Endothelial cell of umbilical vein (primary cell): ENCODE data around the gene TMEM182. TPM values are rescaled to one million over a fixed set of nuclear protein-coding genes. Genes with fewer than 3 reads are reported as not detected.

Experiments used
- BruUV-seq: library from RNA; stranded (reverse); fragments of 400-500 nt; replicated peaks from 2 replicates; lab custom pipeline; 2021; lab: Mats Ljungman, UMichigan
- CTCF ChIA-PET: fragments of 300-600, 350-600 bp; sonication (Branson Sonifier 250); formaldehyde crosslinking; loops from one replicate; lab custom pipeline; 2021; ENCODE audit warnings: antibody characterized with exemption, inconsistent platforms; lab: Charles Lee
- POLR2A ChIA-PET: fragments of 300-600, 350-600 bp; sonication (Branson Sonifier 250); formaldehyde crosslinking; loops from one replicate; lab custom pipeline; 2021; ENCODE audit warnings: antibody characterized with exemption, inconsistent platforms; lab: Charles Lee
- DNase-seq: peaks from one replicate; pipeline ENCODE4 v3.0.0-alpha.2; 2011; ENCODE audit warnings: low read depth, low spot score
- FAIRE-seq: peaks from 2 replicates; lab custom pipeline; 2011; peaks lifted over from hg19 to GRCh38; lab: Jason Lieb, UNC
- H2AFZ ChIP-seq: 2 replicates; pipeline ENCODE4 v1.6.0; 2012; ENCODE audit warnings: low read depth, low read length, control low read depth, inconsistent platforms
- H3K27ac ChIP-seq: 2 replicates; pipeline ENCODE4 v1.5.1; 2011; ENCODE audit warnings: low read depth, mild to moderate bottlenecking, control low read depth, low read length, moderate library complexity; ENCODE audit not compliant: insufficient read depth
- H3K27me3 ChIP-seq, 2 experiments: 2 replicates each; pipeline versions ENCODE4 v1.6.0 to v1.6.1; 2011; ENCODE audit warnings: low read length in 2 of 2, mixed read lengths in 1 of 2; ENCODE audit not compliant: control insufficient read depth in 2 of 2, insufficient read depth in 2 of 2
- H3K36me3 ChIP-seq, 2 experiments: 2 replicates in 1 of 2; 3 replicates in 1 of 2; pipeline ENCODE4 v1.5.1; 2011; ENCODE audit warnings: low read length in 2 of 2, mild to moderate bottlenecking in 1 of 2, moderate library complexity in 1 of 2; ENCODE audit not compliant: control insufficient read depth in 2 of 2, insufficient read depth in 2 of 2; ENCODE audit errors: extremely low read depth in 1 of 2
- H3K4me1 ChIP-seq: 3 replicates; pipeline ENCODE4 v1.5.1; 2011; ENCODE audit warnings: mild to moderate bottlenecking, low read length; ENCODE audit not compliant: control insufficient read depth, insufficient read depth; ENCODE audit errors: extremely low read depth
- H3K4me2 ChIP-seq: 2 replicates; pipeline ENCODE4 v1.6.1; 2011; ENCODE audit warnings: low read length, control low read depth, mixed read lengths; ENCODE audit not compliant: insufficient read depth
- H3K4me3 ChIP-seq, 3 experiments: fragments of 200-600 bp in 1 of 3; sonication (generic), shearing (Covaris generic) in 1 of 3; replicated peaks in 1 of 3; 2 replicates each; pipeline ENCODE4 v1.5.1; 2011 to 2016; ENCODE audit warnings: control low read depth in 3 of 3, low read length in 3 of 3, mild to moderate bottlenecking in 2 of 3, inconsistent platforms in 1 of 3, low read depth in 1 of 3, moderate library complexity in 1 of 3; ENCODE audit not compliant: insufficient read depth in 1 of 3
- H3K79me2 ChIP-seq: 2 replicates; pipeline ENCODE4 v1.6.0; 2012; ENCODE audit warnings: low read length, inconsistent platforms; ENCODE audit not compliant: control insufficient read depth, insufficient read depth
- H3K9ac ChIP-seq: replicated peaks from 2 replicates; pipeline ENCODE3; 2011; ENCODE audit warnings: low read length, control low read depth; ENCODE audit not compliant: insufficient read depth; ENCODE audit errors: extremely low read depth
- H3K9me1 ChIP-seq: replicated peaks from 3 replicates; pipeline ENCODE4 v1.6.0; 2011; ENCODE audit warnings: mild to moderate bottlenecking, low read length; ENCODE audit not compliant: control insufficient read depth, insufficient read depth; ENCODE audit errors: extremely low read depth
- H3K9me3 ChIP-seq: replicated peaks from 2 replicates; pipeline ENCODE4 v1.5.1; 2012; ENCODE audit warnings: low read length, inconsistent platforms; ENCODE audit not compliant: control insufficient read depth, insufficient read depth
- H4K20me1 ChIP-seq: replicated peaks from 2 replicates; pipeline ENCODE3; 2011; ENCODE audit warnings: mild to moderate bottlenecking, low read length; ENCODE audit not compliant: control insufficient read depth, insufficient read depth; ENCODE audit errors: extremely low read depth
- EZH2 ChIP-seq: IDR thresholded peaks from 2 replicates; pipeline ENCODE4 v1.6.1; 2012; ENCODE audit warnings: borderline replicate concordance, low read depth, mild to moderate bottlenecking, moderate library complexity, low read length, inconsistent platforms; ENCODE audit not compliant: severe bottlenecking
- FOS ChIP-seq: IDR thresholded peaks from 2 replicates; pipeline ENCODE4 v1.6.1; 2011; ENCODE audit warnings: mild to moderate bottlenecking, low read length, moderate library complexity, borderline replicate concordance; ENCODE audit not compliant: insufficient read depth
- GATA2 ChIP-seq: IDR thresholded peaks from 2 replicates; pipeline ENCODE4 v1.7.0; 2011; ENCODE audit warnings: low read depth, mild to moderate bottlenecking, moderate library complexity, mixed read lengths, low read length; ENCODE audit not compliant: insufficient read length, insufficient read depth
- JUN ChIP-seq: IDR thresholded peaks from 2 replicates; pipeline ENCODE4 v1.6.1; 2011; ENCODE audit warnings: borderline replicate concordance, low read depth; ENCODE audit not compliant: insufficient read length, insufficient read depth
- MYC ChIP-seq: IDR thresholded peaks from one replicate; pipeline ENCODE4 v1.6.1; 2011; ENCODE audit warnings: mild to moderate bottlenecking, low read depth, low read length
- POLR2A ChIP-seq: IDR thresholded peaks from 2 replicates; pipeline ENCODE4 v1.6.1; 2012; ENCODE audit warnings: low read depth, mild to moderate bottlenecking, control low read depth, low read length
- POLR2AphosphoS5 ChIP-seq: IDR thresholded peaks from 2 replicates; pipeline ENCODE4 v1.6.1; 2012; ENCODE audit warnings: low read depth, mild to moderate bottlenecking, control low read depth, low read length, moderate library complexity; ENCODE audit not compliant: insufficient read depth
- dilution Hi-C: fragments of 300-500 bp; cut with MboI; formaldehyde crosslinking; loops from one replicate; pipeline ENCODE4 v1.15.0; 2019; ENCODE audit warnings: low sequenced_read_pairs; ENCODE audit not compliant: extremely low pct_ligation_motif_present
- intact Hi-C: fragments of 100-400 bp; cut with micrococcal nuclease; formaldehyde crosslinking; loops from one replicate; pipeline ENCODE4 v1.10.0; 2022
- polyA plus RNA-seq, 4 experiments: library from polyadenylated mRNA; depleted of rRNA in 3 of 4; stranded (reverse) in 3 of 4; unstranded in 1 of 4; fragments of >200 nt; gene quantifications; 2 replicates each; pipeline versions ENCODE4 v1.2.1 to v1.2.3, GENCODE V29; 2011 to 2012; ENCODE audit warnings: missing spikeins in 1 of 4
- total RNA-seq: library from RNA; stranded (reverse); gene quantifications from 2 replicates; pipeline ENCODE4 v1.2.3, GENCODE V29; 2021
- TF ChIP-seq, protein P1 (sequence below): IDR thresholded peaks from 2 replicates; pipeline ENCODE4 v1.6.1; 2011; ENCODE audit not compliant: insufficient read depth, insufficient read length
- TF ChIP-seq, protein P2 (sequence below), 2 donors: IDR thresholded peaks; 1 replicate in 1 of 2; 2 replicates in 1 of 2; pipeline ENCODE4 v1.5.1; 2011; ENCODE audit warnings: low read length in 2 of 2, mild to moderate bottlenecking in 2 of 2, moderate library complexity in 2 of 2, control low read depth in 1 of 2, inconsistent platforms in 1 of 2, low read depth in 1 of 2; ENCODE audit not compliant: insufficient read depth in 1 of 2; ENCODE audit errors: extremely low read depth in 1 of 2

TMEM182 gene
- total and polyA plus RNA-seq, 2 donors (not counting 3 experiments of a cell fraction or from before 2014, with no cell fraction given) = 0.69 to 0.95 TPM

DNA sequence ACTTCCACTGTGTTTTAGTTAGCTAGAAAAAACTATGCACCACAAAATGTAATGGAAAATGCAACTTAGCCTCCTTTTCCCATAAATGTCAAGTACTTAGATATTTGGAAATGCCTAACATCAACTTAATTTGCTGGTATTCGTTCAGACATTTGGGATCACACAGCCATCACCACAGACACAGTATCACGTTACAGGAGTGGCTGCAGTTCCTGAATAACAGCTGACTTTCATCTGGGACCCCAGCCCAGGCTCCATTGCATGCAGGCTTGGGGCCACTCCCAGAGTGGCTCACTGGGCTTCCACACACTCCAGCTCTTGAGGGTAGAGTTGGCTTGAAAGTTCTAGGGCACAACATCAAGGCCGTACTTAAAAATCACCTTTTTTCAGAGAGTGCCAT is 9.3 kb downstream of the TMEM182 start:
- ChIA-PET CTCF (interaction anchor here (4.4 kb wide), 1 partner anchor 17 kb away, joined by 22 read pairs; no protein-coding TSS in a partner anchor), POLR2A (no interaction called here)
- Histone ChIP-seq H3K4me2 (no peak overlapping the region), H4K20me1 (no peaks in the 10 kb centered on the region), H3K4me3 (no peak overlapping the region), H3K27me3 (no peaks in the 10 kb centered on the region), H3K9me1 (no peaks in the 10 kb centered on the region), H3K79me2 (no peaks in the 10 kb centered on the region), H2AFZ (no peak overlapping the region), H3K36me3 (no peaks in the 10 kb centered on the region), H3K27ac (no peak overlapping the region), H3K4me1 (no peaks in the 10 kb centered on the region), H3K9me3 (no peaks in the 10 kb centered on the region), H3K9ac (no peak overlapping the region)
- no peak for TF ChIP-seq EZH2
- TF ChIP-seq FOS = no peak
- no peak for TF ChIP-seq JUN
- TF ChIP-seq MYC = no peak
- TF ChIP-seq POLR2A = no peak
- no peak for TF ChIP-seq POLR2AphosphoS5
- TF ChIP-seq, protein P1, sequence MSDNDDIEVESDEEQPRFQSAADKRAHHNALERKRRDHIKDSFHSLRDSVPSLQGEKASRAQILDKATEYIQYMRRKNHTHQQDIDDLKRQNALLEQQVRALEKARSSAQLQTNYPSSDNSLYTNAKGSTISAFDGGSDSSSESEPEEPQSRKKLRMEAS = no peak
- TF ChIP-seq, protein P2, sequence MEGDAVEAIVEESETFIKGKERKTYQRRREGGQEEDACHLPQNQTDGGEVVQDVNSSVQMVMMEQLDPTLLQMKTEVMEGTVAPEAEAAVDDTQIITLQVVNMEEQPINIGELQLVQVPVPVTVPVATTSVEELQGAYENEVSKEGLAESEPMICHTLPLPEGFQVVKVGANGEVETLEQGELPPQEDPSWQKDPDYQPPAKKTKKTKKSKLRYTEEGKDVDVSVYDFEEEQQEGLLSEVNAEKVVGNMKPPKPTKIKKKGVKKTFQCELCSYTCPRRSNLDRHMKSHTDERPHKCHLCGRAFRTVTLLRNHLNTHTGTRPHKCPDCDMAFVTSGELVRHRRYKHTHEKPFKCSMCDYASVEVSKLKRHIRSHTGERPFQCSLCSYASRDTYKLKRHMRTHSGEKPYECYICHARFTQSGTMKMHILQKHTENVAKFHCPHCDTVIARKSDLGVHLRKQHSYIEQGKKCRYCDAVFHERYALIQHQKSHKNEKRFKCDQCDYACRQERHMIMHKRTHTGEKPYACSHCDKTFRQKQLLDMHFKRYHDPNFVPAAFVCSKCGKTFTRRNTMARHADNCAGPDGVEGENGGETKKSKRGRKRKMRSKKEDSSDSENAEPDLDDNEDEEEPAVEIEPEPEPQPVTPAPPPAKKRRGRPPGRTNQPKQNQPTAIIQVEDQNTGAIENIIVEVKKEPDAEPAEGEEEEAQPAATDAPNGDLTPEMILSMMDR (IDR thresholded peaks at IDR 0.05; ENCODE audit: extremely low read depth in 1 of 2, insufficient read depth in 1 of 2, low read depth in 1 of 2, low read length in 2 of 2) = no peak
- no peak for TF ChIP-seq GATA2
- dilution Hi-C loops (no loop called here), intact Hi-C loops (no loop called here)
- FAIRE-seq = no peak
- no peak for DNase-seq
- BruUV-seq = no TSS peak
